ENCODE results near the gene SH3GL1. TPM values are rescaled to one million over a fixed set of nuclear protein-coding genes. Genes with fewer than 3 reads are reported as not detected.

Gene SH3GL1
- total and polyA plus RNA-seq, 4 donors: 37.7 to 69.7 (median 57.5) TPM

DNA sequence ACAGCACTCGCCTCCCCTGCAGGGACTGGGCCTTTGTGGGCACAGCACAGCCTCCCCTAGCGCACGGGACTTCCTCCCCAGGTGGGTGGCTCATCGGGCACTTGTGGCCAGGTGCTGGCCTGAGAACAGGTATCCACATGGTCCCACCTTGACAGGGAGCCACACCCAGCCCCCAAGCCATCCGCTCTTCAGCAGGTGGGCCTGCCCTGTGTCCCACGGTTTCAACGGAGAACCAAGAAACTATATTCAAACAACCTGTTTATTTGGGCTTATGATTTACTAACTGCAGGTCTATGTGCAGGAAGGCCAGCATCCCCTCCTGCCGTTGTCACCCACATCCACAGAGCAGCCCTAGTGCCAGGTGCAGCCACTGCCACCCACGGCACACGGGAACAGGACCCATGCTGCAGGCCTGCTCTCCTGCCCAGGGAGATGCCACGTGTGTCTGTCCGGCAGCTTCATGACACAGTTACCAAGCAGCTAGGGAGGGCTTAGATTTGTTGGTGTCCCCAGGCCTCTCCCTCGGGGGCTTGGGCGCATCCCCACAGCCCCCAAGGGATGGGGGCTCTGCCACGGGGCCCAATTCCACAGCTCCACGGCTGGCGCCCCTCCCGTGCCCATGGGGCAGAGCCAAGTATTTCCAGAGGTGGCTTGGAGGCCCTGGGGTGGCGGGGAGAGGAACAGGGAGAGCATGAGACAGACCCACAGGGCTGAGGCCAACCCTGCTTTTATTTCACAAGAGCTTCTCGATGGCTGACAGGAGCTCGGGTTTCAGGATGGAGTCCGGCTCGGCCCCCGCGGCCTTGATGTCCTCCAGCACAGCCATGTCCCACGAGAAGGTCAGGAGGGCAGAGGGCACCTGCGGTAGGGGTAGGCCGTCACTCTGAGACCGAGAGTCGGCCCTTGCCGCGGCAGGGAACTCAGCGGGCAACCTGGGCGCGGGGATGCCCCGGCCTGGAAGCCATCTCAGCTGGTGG is 44.7 kb upstream of the SH3GL1 start:
- Histone ChIP-seq H3K36me3 (ENCODE audit: control insufficient read depth in 1 of 2, insufficient read depth in 2 of 2, low read length in 1 of 2) (peaks cover 0 to 8% of the 10 kb centered on the region in 2 donors), H3K27me3 (ENCODE audit: control insufficient read depth in 1 of 2, insufficient read depth in 2 of 2, low read length in 1 of 2) (no peaks in the 10 kb centered on the region), H3K27ac (ENCODE audit: low read depth in 1 of 2, low read length in 2 of 2) (no peak overlapping the region), H3K4me1 (ENCODE audit: control insufficient read depth in 1 of 2, insufficient read depth in 2 of 2, low read length in 2 of 2) (no peaks in the 10 kb centered on the region), H3K9me3 (ENCODE audit: control insufficient read depth, low read length) (no peaks in the 10 kb centered on the region), H3K4me3 (ENCODE audit: low read length in 2 of 2) (no peak overlapping the region)
- intact Hi-C loops (cut with DNase I): no loop called here
- no peak for ATAC-seq (ENCODE audit: low FRiP score)
- no peak for DNase-seq
- WGBS, 2 donors: 73% methylated on average over 36 of the region's 36 CpGs

DNA sequence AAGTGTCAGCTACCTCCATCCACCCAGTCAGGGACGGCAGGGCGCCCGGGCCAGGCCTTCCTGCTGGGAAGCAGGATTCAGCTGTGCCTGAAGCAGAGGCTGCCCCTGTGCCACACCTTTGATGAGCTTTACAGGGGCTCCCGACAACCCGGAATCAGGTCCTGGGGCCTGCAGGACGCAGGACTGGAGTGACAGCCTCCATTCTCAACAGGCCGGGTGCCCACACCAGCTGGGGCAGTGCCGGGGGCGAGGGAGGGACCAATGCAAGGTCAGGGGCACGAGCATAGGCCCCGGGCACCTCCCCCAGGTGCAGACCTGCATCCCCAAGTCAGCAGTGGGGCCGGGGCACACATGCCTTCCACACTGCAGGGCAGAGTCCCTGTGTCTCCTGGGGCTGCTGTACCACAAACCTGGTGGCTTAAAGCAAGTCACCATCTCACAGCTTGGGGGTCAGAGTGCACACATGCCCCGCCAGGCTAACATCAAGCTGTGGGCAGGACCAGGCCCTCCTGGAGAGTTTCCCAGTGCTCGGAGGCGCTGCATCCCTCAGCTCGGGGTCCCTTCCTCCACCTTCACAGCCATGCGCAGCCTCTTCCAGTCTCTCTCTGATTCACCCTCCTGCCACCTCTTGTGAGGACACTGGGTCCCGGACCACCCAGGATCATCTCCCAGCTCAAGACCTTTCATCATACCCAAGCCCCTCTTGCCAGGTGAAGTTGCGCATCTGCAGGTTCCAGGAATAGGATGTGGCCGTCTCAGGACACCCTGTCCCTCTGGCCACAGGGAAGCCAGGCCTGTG is 43.8 kb upstream of the SH3GL1 start:
- H3K4me3 ChIP-seq (ENCODE audit: low read length in 2 of 2): no peak overlapping the region
- H3K9me3 ChIP-seq (ENCODE audit: control insufficient read depth, low read length): no peaks in the 10 kb centered on the region
- H3K27me3 ChIP-seq (ENCODE audit: control insufficient read depth in 1 of 2, insufficient read depth in 2 of 2, low read length in 1 of 2): no peaks in the 10 kb centered on the region
- H3K36me3 ChIP-seq (ENCODE audit: control insufficient read depth in 1 of 2, insufficient read depth in 2 of 2, low read length in 1 of 2): peaks cover 0 to 8% of the 10 kb centered on the region in 2 donors
- H3K4me1 ChIP-seq (ENCODE audit: control insufficient read depth in 1 of 2, insufficient read depth in 2 of 2, low read length in 2 of 2): no peaks in the 10 kb centered on the region
- ATAC-seq (ENCODE audit: low FRiP score): no peak
- no peak for DNase-seq
- no peak overlapping the region for H3K27ac ChIP-seq (ENCODE audit: low read depth in 1 of 2, low read length in 2 of 2)
- 72 to 75% methylated on average over 20 of the region's 20 CpGs for WGBS, 2 donors
- intact Hi-C loops (cut with DNase I): no loop called here

DNA sequence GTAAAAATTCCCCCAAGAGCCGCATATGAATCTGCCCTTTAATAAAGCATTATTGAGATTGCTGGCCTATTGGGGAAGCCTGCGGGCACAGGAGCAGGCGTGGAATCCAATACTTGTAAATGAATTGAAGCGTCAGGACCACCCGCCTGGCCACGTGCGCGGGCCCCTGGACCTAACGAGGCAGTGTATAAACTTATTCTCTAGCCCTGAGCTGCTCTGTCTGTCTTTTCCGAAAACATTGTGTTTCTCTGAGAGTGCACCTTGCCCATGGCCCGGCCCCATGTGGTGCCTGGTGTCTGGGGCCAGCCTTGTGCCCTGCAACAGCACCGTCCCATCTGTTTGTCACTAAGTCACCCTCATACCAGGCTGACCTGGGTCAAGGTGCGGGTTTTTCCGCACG is 42.8 kb upstream of the SH3GL1 start:
- ATAC-seq (ENCODE audit: low FRiP score) (no peak), DNase-seq (no peak)
- H3K36me3 ChIP-seq (ENCODE audit: control insufficient read depth in 1 of 2, insufficient read depth in 2 of 2, low read length in 1 of 2): peaks cover 0 to 8% of the 10 kb centered on the region in 2 donors
- no peaks in the 10 kb centered on the region for H3K9me3 ChIP-seq (ENCODE audit: control insufficient read depth, low read length)
- 90% methylated on average over 15 of the region's 15 CpGs for WGBS, 2 donors
- H3K4me1 ChIP-seq (ENCODE audit: control insufficient read depth in 1 of 2, insufficient read depth in 2 of 2, low read length in 2 of 2): no peaks in the 10 kb centered on the region
- no peaks in the 10 kb centered on the region for H3K27me3 ChIP-seq (ENCODE audit: control insufficient read depth in 1 of 2, insufficient read depth in 2 of 2, low read length in 1 of 2)
- H3K4me3 ChIP-seq (ENCODE audit: low read length in 2 of 2): no peak overlapping the region
- intact Hi-C loops (cut with DNase I): no loop called here
- H3K27ac ChIP-seq (ENCODE audit: low read depth in 1 of 2, low read length in 2 of 2): no peak overlapping the region

DNA sequence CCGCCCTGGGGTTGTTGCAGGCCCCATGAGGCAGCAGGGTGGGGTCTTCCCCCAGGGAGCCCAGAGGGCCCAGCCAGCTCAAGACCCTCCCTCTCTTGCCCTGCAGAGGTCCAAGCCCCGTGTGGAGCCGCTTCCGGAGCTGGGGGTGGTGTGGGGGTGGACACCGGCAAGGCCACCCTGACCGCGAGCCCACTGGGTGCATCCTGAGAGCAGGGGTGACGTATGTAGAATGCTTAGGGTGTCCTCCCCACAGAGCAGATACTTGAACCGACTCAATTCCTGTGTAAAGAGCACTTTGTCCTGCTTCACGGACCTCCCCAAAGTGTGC is 42.4 kb upstream of the SH3GL1 start:
- ATAC-seq (ENCODE audit: low FRiP score): no peak
- intact Hi-C loops (cut with DNase I): no loop called here
- 85 to 91% methylated on average over 7 to 10 of the region's 10 CpGs for whole genome bisulfite sequencing, 2 donors

DNA sequence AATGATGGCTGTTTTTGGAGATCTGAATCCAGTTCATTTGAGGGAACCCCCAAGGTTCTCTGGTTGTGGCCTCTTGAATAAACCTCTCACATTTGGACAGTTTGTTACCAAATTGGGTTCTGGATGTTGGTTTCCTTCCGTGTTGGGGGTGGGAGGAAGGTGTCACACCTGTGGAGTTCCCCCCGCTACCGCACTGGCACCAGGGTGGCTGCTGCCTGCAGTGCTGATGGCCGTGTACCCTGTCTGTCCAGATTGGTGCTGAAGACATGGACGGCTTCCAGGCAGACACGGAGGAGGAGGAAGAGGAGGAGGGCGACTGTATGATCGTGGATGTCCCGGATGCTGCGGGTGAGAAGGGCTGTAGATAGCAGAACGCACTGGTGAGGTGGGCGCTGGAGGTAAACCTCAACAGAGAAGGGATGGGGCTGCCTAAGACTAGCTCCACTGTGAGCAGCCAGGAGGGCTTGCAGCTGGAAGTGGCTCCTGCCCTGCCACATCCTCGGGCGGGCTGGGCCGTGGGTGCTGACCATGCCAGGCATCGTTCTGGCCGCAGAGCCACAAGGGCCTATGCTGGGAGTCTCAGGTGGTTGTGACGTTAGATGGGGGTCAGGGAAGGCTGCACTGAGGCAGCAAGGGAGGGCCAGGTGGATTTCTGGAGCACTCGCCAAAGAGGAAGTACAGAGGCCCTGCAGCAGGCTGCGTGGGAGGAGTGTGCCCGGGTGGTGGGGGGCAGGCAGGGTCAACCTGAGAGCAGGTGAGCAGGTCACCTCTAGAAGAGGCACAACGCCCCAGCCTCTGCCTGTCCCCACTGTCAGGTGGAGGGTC is 41.9 kb upstream of the SH3GL1 start:
- no peak for ATAC-seq (ENCODE audit: low FRiP score)
- DNase-seq: no peak

More for the DNA sequence above, 42.4 kb upstream of the SH3GL1 start:
- H3K4me3 ChIP-seq (ENCODE audit: low read length in 2 of 2): no peak overlapping the region
- no peaks in the 10 kb centered on the region for H3K4me1 ChIP-seq (ENCODE audit: control insufficient read depth in 1 of 2, insufficient read depth in 2 of 2, low read length in 2 of 2)
- DNase-seq: no peak
- H3K36me3 ChIP-seq (ENCODE audit: control insufficient read depth in 1 of 2, insufficient read depth in 2 of 2, low read length in 1 of 2): peaks cover 0 to 7% of the 10 kb centered on the region in 2 donors
- no peaks in the 10 kb centered on the region for H3K27me3 ChIP-seq (ENCODE audit: control insufficient read depth in 1 of 2, insufficient read depth in 2 of 2, low read length in 1 of 2)
- no peaks in the 10 kb centered on the region for H3K9me3 ChIP-seq (ENCODE audit: control insufficient read depth, low read length)
- no peak overlapping the region for H3K27ac ChIP-seq (ENCODE audit: low read depth in 1 of 2, low read length in 2 of 2)

DNA sequence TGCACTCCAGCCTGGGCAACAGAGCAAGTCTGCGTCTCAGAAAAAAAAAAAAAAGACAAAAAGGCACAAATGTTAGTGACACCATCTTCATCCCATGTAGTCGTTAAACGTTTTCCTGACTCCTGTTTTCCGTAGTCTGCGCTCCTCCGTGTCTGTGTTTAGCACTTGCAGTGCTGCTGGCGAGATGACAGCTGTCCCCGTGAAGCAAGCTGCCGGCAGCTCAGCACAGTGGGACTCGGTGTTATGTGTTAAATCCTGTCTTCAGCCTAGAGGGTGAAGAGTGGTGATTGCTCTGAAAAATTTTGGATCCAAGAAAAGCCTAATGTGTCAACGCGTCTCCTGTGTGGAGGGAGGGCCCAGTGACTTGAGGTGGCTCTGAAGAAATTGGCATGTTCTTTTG is 38.9 kb upstream of the SH3GL1 start:
- H3K4me1 ChIP-seq (ENCODE audit: control insufficient read depth in 1 of 2, insufficient read depth in 2 of 2, low read length in 2 of 2): no peaks in the 10 kb centered on the region
- H3K27me3 ChIP-seq (ENCODE audit: control insufficient read depth in 1 of 2, insufficient read depth in 2 of 2, low read length in 1 of 2): no peaks in the 10 kb centered on the region
- no peaks in the 10 kb centered on the region for H3K9me3 ChIP-seq (ENCODE audit: control insufficient read depth, low read length)
- intact Hi-C loops (cut with DNase I): no loop called here
- DNase-seq: no peak
- no peaks in the 10 kb centered on the region for H3K36me3 ChIP-seq (ENCODE audit: control insufficient read depth in 1 of 2, insufficient read depth in 2 of 2, low read length in 1 of 2)
- no peak overlapping the region for H3K4me3 ChIP-seq (ENCODE audit: low read length in 2 of 2)
- no peak for ATAC-seq (ENCODE audit: low FRiP score)
- 87 to 88% methylated on average over 12 of the region's 12 CpGs for WGBS, 2 donors
- H3K27ac ChIP-seq (ENCODE audit: low read depth in 1 of 2, low read length in 2 of 2): no peak overlapping the region

More for the DNA sequence above, 41.9 kb upstream of the SH3GL1 start:
- Histone ChIP-seq H3K4me1 (ENCODE audit: control insufficient read depth in 1 of 2, insufficient read depth in 2 of 2, low read length in 2 of 2) (no peaks in the 10 kb centered on the region), H3K27ac (ENCODE audit: low read depth in 1 of 2, low read length in 2 of 2) (no peak overlapping the region), H3K4me3 (ENCODE audit: low read length in 2 of 2) (no peak overlapping the region), H3K27me3 (ENCODE audit: control insufficient read depth in 1 of 2, insufficient read depth in 2 of 2, low read length in 1 of 2) (no peaks in the 10 kb centered on the region), H3K9me3 (ENCODE audit: control insufficient read depth, low read length) (no peaks in the 10 kb centered on the region), H3K36me3 (ENCODE audit: control insufficient read depth in 1 of 2, insufficient read depth in 2 of 2, low read length in 1 of 2) (peaks cover 0 to 4% of the 10 kb centered on the region in 2 donors)
- 82 to 86% methylated on average over 22 of the region's 22 CpGs for WGBS, 2 donors
- intact Hi-C loops (cut with DNase I): no loop called here

DNA sequence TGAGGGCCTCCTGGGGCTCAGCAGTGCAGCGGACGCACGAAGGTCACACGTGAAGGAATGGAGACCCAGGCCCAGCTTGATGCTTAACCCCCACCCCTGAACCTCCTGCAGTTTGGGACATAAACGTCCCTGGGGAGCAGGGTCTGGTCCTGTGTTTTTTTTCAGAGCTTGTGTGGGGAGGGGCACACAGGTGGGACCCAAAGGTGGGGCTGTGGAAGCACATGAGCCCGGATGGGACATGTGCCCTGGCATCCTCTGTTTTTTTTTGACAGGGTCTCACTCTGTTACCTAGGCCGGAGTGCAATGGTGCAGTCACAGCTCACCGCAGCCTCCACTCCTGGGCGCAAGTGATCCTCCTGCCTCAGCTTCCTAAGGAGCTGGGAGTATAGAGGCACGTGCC is 36.8 kb upstream of the SH3GL1 start:
- Histone ChIP-seq H3K36me3 (ENCODE audit: control insufficient read depth in 1 of 2, insufficient read depth in 2 of 2, low read length in 1 of 2) (no peaks in the 10 kb centered on the region), H3K4me3 (ENCODE audit: low read length in 2 of 2) (no peak overlapping the region), H3K27ac (ENCODE audit: low read depth in 1 of 2, low read length in 2 of 2) (no peak overlapping the region), H3K4me1 (ENCODE audit: control insufficient read depth in 1 of 2, insufficient read depth in 2 of 2, low read length in 2 of 2) (no peaks in the 10 kb centered on the region), H3K9me3 (ENCODE audit: control insufficient read depth, low read length) (no peaks in the 10 kb centered on the region), H3K27me3 (ENCODE audit: control insufficient read depth in 1 of 2, insufficient read depth in 2 of 2, low read length in 1 of 2) (no peaks in the 10 kb centered on the region)
- DNase-seq (no peak), ATAC-seq (ENCODE audit: low FRiP score) (no peak)
- 91 to 95% methylated on average over 10 of the region's 10 CpGs for WGBS, 2 donors
- intact Hi-C loops (cut with DNase I): no loop called here

DNA sequence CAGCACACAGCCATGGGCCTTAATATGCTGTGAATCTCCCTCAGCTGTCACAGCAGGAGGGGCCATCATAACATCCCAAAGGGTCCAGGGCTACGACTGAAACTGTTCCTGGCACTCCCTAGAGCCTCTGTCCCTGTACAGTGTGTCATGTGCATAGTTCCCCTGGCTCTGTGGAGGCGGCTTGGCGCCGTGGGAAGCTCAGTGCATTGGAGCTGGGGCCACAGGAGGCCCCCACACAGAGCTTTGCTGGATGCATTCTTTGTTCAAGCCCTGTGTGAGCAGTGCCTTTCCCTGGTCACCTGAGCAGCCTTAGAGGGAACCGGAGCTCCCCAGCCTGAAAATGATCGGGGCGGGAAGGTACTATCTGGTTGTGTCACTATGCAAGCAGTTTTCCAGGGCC is 35.9 kb upstream of the SH3GL1 start:
- H3K4me1 ChIP-seq (ENCODE audit: control insufficient read depth in 1 of 2, insufficient read depth in 2 of 2, low read length in 2 of 2): no peaks in the 10 kb centered on the region
- no peaks in the 10 kb centered on the region for H3K9me3 ChIP-seq (ENCODE audit: control insufficient read depth, low read length)
- intact Hi-C loops (cut with DNase I): no loop called here
- ATAC-seq (ENCODE audit: low FRiP score): no peak
- H3K4me3 ChIP-seq (ENCODE audit: low read length in 2 of 2): no peak overlapping the region
- H3K27ac ChIP-seq (ENCODE audit: low read depth in 1 of 2, low read length in 2 of 2): no peak overlapping the region
- no peak for DNase-seq
- H3K27me3 ChIP-seq (ENCODE audit: control insufficient read depth in 1 of 2, insufficient read depth in 2 of 2, low read length in 1 of 2): no peaks in the 10 kb centered on the region
- no peaks in the 10 kb centered on the region for H3K36me3 ChIP-seq (ENCODE audit: control insufficient read depth in 1 of 2, insufficient read depth in 2 of 2, low read length in 1 of 2)
- WGBS, 2 donors: 83 to 88% methylated on average over 7 of the region's 7 CpGs
